ENCODE measurements around the gene PPP2R3A.

GRCh38 chr3:136161516-136161915 is 196.0 kb downstream of the PPP2R3A start:
- no peak for TF ChIP-seq CTCF (IDR thresholded peaks at IDR 0.05)
- no peak for TF ChIP-seq POLR2A (IDR thresholded peaks at IDR 0.05)

Data from body of pancreas (tissue), 4 donors.